Activated CD4-positive, alpha-beta T cell treated with anti-CD3 and anti-CD28 coated beads, Interleukin-2, amount 50 U/mL, for 24 hours (primary cell): ENCODE data around the gene TMEM62.
"Not testable (repeated sequence)": the region's sequence is repeated elsewhere in the genome, so short reads cannot be mapped to it uniquely, and the experiment has no call there.

Experiments used
- DNase-seq, 2 donors: peaks; one replicate each; pipeline ENCODE4 v3.0.0-alpha.2; 2020; ENCODE audit warnings: low read depth in 1 of 2, low spot score in 1 of 2

Gene TMEM62

GRCh38 chr15:43121863-43122262 lies 11.5 kb upstream of the TMEM62 start:
- DNase-seq, result no peak

GRCh38 chr15:43125100-43125661 lies 8.2 kb upstream of the TMEM62 start:
- no peak for DNase-seq

DNA sequence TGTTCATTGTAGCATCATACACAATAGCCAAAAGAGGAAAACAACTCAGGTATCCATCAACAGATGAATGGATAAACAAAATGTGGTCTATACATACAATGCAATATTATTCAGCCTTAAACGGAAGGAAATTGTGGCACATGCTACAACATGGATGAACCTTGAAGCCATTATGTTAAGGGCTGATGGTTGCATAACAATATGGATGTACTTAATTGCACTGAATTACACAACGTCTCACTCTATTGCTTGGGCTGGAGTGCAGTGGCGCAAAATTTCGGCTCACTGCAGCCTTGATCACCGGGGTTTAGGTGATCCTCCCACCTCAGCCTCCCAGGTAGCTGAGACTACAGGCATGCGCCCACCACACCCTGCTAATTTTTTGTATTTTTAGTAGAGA lies 7.0 kb upstream of the TMEM62 start:
- DNase-seq, result no peak

DNA sequence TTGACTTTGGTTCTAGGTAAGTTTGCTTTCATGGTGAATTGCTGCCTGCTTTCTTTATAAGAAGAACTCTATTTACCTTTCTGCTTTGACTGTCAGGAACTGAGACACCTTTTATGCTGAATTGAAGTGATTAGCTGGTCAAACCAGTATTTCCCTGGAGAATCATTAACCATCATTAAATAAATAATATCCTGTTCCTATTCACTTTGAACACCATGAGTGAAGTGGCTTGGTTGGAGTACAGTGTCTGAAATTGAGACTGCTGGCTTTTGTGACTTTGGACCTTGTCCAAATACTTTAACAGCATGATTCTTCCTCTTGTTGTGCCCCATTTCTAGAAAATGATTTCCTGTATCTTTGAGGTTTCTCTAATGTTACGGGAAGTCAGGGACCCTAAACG lies 5.6 kb upstream of the TMEM62 start:
- DNase-seq, result no peak

DNA sequence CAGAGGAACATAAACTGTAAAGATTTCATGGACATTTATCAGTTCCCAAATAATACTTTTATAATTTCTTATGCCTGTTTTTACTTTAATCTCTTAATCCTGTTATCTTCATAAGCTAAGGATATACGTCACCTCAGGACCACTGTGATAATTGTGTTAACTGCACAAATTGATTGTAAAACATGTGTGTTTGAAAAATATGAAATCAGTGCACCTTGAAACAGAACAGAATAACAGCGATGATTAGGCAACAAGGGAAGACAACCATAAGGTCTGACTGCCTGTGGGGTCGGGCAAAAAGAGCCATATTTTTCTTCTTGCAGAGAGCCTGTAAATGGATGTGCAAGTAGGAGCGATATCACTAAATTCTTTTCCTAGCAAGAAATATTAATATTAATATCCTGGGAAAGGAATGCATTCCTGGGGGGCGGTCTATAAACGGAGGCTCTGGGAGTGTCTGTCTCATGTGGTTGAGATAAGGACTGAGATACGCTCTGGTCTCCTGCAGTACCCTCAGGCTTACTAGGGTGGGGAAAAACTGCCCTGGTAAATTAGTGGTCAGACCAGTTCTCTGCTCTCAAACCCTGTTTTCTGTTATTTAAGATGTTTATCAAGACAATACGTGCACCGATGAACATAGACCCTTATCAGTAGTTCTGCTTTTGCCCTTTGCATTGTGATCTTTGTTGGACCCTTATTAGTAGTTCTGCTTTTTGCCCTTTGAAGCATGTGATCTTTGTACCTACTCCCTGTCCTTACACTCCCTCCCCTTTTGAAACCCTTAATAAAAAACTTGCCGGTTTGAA lies 5.0 kb upstream of the TMEM62 start:
- DNase-seq, result not testable (repeated sequence)

DNA sequence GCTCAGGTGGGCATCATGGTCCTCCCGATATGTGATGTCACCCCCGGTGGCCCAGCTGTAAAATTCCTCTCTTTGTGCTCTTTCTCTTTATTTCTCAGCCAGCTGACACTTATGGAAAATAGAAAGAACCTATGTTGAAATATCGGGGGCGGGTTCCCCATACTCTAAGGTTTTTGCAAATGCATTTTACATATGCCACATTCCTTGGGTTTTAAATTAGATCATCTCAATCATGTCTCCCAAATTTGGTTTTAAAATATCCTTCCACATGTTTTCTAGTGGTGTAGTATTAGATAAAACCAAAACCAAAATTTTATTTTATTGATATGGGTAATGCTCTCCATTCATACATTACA lies 4.4 kb upstream of the TMEM62 start:
- DNase-seq, result no peak

DNA sequence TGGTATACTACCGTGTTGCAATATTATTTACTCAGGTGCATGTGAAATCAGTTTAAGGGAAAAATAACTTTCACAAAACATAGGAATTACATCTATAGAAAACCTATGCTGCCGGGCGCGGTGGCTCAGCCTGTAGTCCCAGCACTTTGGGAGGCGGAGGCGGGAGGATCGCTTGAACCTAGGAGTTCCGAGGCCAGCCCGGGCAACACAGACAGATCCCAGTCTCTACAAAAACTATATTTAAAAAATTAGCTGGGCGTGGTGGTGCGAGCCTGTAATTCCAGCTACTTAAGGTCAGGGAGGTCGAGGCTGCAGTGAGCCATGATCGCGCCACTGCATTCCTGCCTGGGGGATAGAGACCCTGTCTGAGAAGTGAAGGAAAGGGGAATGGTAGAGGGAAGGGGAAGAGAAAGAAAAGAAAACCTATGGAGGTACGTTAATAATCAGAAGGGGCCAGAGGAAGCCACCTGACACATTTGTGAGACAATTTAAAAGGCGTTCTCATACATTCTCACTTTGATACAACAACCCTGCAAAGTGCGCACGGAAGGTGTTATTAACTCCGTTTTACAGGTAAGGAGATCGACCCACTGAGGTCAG lies 456 bp upstream of the TMEM62 start:
- no peak for DNase-seq

GRCh38 chr15:43134157-43134635 lies 810 bp downstream of the TMEM62 start:
- no peak for DNase-seq

DNA sequence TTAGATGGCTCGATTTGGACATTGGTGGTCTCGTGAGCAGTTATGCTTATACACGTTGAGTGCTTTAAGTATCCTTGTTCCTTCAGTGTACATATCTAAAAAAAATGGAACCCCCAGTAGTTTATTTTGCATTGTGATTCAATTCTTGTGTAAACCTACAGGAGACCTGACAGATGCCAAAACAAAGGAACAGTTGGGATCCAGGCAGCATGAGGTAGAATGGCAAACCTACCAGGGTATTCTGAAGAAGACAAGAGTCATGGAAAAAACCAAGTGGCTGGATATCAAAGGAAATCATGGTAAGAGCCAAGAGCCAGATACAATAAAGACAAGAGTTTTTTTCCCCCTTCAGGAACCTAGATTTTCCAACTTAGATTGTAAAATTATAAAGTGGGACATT lies 2.0 kb downstream of the TMEM62 start:
- DNase-seq, result no peak

- DNase-seq, result no peak
These were observed 10.0 kb downstream of the TMEM62 start for GRCh38 chr15:43143203-43143941.

DNA sequence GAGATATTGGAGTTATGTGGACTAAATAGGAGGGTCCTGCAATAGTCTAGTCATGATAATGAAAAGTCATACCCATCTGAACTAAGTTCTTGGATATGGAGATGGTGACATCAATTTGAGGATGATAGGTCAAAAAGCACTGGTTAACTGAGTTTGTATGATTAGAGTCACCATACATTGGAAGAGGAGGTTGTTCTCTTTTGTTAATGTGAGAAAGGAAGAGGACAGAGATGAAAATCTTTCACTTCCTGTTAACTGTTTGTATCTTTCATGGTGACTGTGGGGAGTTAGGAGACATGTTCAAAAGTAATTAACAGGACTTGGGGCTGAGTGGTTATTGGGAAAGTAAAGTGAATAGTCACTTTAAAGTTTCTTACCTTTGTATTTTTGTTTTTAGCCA lies 11.1 kb downstream of the TMEM62 start:
- DNase-seq, result no peak

GRCh38 chr15:43146184-43146583 lies 12.8 kb downstream of the TMEM62 start:
- DNase-seq, result no peak

DNA sequence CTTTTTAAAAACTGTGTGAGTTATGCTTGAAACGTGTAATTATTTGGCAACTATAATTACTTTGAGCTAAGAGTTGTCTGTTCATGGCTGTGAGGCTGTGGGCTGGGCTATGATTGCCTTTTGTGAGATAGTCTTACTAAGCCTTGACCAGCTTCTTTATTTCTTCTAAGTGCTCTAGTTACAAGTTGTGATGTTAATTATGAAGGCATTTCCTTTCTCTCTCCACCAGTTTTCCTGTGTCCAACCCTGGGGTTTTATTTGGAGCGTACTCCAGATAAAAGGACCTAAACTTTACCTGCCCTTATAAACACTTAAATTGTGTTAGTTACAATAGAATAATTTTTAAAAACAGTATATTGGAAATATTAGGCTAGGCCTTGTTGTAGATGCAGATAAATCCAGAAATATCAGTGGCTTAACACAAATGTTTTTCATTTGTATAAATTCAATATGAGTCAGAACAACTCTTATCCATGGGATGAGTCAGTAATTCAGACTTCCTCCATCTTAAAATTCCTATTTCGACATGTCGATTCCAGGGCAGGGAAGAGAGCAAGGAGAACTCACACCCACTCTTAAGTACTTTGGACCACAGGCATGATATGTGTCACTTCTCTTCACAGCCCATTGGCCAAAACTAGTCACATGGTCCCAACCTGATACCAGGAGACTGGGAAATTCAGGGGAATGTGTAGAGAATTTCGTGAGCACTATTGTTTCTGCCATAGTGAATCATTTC lies 17.0 kb downstream of the TMEM62 start:
- DNase-seq, result no peak

DNA sequence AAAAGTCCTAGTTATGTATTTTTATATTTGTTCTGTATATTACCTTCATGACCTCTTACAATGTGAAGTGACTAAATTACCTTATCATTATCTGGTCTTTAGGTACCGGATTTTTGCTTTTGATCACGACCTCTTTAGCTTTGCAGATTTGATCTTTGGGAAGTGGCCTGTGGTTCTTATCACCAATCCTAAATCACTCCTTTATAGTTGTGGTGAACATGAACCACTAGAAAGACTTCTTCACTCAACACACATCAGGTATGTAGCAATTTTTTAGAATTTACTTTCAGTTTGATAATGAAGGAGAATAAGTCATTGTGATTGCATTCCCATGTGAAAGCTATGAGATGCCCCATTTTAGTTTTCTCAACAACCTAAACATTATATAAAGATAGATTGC lies 18.3 kb downstream of the TMEM62 start:
- DNase-seq, result no peak

GRCh38 chr15:43153269-43153668 lies 19.9 kb downstream of the TMEM62 start:
- no peak for DNase-seq

- DNase-seq, result no peak
These were observed 32.5 kb downstream of the TMEM62 start for GRCh38 chr15:43165801-43166325.

- not testable (repeated sequence) for DNase-seq
These were observed 33.9 kb downstream of the TMEM62 start for GRCh38 chr15:43167261-43167660.

GRCh38 chr15:43168192-43169107 lies 35.1 kb downstream of the TMEM62 start:
- DNase-seq, result no peak

GRCh38 chr15:43169888-43170287 lies 36.5 kb downstream of the TMEM62 start:
- DNase-seq, result no peak
